HG03469 (cell line): Measurements from ENCODE around the gene TSPAN7.

Source experiments
- ATAC-seq: cut with Tn5 transposase; IDR thresholded peaks from one replicate; pipeline ENCODE4 v1.9.1; 2021; ENCODE audit warnings: mild to moderate bottlenecking, moderate library complexity, moderate number of reproducible peaks; ENCODE audit not compliant: unreplicated experiment

Gene TSPAN7

GRCh38 chrX:38643903-38644302 lies 82.6 kb downstream of the TSPAN7 start:
- ATAC-seq, result no peak

DNA sequence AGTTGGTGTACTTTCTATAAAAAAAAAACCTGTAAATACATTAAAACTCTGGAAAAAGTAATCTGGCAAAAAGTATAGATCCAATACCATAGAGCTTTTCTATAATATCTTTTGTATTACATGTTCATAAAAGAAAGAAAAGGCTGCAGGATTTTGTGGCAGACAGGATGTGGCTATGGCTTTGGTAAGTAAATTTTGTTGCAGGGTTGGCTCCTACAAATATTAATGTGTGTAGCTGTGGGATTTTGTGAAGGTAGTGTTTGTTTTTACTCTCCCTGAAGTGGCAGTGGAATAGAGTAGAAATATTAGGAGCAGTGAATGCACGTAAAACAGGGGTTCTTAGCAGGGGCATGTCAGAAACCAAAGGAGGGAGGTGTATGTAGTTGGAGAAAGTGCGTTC lies 84.8 kb downstream of the TSPAN7 start:
- ATAC-seq, result no peak

DNA sequence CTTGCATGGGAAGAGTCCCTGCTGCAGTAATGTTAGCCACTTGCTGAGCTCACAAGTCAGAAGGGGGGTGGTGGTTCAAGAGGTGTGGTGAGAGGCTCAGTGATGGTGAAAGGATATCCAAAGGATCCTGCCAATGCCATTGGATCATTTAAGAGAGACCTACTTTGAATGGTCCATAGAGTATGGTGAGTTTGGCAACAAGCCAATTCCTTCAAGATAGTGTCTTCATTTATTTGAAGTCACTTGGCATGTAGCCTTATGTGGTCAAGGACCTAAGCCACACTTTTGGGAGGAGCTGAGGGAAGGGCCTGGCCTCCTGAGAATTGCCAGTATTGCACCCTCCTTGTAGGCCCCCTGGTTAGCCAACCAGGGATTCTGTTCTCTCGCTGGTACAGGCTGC lies 87.9 kb downstream of the TSPAN7 start:
- ATAC-seq, result no peak

GRCh38 chrX:38649674-38650647 lies 88.6 kb downstream of the TSPAN7 start:
- ATAC-seq, result no peak

DNA sequence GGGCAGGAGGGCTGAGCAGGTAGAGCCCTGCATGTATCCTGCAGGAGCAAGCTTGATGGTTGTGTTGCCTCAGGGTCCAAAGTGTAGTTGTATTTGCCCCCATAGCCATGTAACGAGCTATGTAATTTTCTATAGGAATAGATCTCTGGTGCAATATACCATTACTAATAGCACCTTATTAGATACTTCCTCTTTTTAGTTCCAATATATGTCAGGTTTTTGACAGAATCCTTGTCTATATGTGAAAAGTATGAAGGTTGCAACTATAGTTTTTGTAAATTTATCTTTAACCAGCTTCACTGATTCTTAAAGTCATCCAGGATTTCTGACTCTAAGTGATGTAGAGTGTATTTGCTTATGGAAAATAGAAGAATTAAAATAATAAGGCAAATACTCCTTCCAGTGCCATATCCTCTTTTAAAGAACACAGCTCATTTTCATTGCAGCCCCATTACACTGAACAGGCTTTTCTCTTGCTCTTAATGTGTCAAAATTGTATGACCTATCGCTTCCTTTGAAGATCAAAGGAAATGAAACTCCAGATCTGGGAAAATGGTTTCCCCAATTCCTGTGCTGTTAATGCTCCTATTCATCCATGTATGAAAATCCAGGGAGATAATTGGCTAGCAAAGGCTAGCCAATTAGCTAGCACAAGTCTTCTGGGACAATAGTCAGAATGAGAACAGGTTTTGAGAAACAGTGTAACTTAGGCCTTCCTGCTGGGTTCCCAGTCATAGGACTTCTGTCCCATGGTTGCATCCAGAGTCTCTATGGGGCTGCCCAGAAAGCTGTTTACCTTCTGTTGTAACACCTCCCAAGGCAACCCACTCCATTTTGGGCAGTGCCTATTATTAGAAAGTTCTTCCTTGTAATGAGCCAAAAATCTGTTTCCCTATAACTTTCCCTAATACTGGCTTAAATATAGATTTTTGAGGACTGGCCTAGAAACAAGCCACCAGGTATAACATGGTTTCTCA lies 90.6 kb downstream of the TSPAN7 start:
- no peak for ATAC-seq

GRCh38 chrX:38652934-38653442 lies 91.6 kb downstream of the TSPAN7 start:
- ATAC-seq, result no peak

- ATAC-seq, result no peak
Observed at GRCh38 chrX:38654302-38654701, 93.0 kb downstream of the TSPAN7 start.

DNA sequence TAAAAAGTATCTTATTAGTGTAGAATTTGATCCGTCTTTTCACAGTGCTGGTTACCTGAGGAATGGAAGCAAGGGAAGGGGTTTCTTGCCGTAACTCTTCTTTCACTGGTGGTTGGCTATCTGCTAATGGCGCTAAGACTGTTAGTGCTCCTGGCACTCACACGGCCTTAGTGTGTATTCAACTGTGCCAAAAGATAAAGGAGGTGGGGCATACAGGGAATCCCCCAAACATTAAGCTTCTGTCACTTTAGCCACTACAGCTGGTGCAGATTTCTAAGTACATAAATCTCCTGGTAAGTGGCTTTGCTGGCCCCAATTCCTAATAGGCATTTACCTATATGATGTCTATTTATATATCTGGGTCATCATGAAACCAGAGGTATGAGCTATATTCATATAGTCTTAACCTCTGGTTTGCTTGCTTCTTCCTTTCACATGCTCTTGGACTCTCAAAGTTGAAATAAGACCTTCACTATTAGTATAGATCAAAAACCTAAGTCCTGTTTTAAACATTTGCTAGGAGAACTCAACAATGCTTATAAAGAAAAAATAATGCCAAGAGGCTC lies 95.1 kb downstream of the TSPAN7 start:
- no peak for ATAC-seq

GRCh38 chrX:38657562-38657961 lies 96.2 kb downstream of the TSPAN7 start:
- ATAC-seq, result no peak

GRCh38 chrX:38660395-38661102 lies 99.2 kb downstream of the TSPAN7 start:
- no peak for ATAC-seq

DNA sequence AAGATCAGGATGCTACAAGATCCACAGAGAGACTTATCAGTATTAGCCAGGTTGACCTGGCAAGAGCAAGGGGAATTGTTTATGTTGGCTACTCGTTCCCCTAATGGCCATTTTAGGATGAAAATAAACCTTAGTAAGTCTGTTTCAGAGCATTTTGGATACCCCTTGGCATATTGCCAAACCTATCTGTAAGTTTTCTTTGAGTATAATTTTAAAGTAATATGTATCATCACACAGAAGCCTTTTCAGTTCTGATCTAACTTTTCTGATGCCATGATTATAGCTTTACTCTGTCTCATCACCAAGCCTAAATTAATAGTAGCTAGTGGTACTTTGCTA lies 99.7 kb downstream of the TSPAN7 start:
- ATAC-seq, result no peak

DNA sequence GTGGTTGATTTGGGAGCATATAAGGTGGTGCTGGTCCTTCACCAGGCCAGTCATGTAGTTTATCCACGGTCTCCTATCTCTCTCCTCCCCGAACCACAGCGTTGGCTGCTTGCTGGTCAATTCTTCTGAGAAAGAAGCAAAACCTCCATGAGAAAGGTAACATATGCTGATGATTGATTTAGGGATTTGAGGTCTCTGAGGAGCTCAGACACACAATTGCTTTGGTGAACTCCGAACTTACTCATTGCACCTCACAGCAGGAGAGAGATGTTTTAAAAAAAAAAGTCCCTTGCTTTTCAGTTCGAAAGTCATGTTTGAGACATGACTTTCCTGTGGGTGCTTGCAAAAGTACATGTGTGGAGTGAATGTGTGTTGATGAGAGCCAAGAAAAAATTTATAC lies 100.2 kb downstream of the TSPAN7 start:
- ATAC-seq, result no peak

DNA sequence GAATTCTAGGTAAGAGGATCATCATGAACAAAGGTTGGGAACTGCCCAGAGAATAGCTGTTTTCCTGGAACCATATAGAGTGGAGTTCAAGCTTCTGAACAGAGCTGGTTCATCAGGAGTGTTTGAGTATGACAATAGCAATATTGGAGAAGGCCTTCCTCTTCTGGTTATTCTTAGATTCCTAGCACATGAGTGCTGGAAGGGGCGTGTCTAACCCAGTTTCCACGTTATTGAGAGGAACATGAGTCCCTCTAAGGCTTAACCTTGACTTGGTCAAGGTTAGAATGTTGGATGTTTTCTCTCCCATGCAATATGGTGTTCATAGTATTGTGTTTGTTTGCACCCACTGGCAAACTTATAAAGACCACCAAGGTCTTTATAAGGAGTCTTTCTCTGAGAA lies 101.3 kb downstream of the TSPAN7 start:
- ATAC-seq, result no peak

GRCh38 chrX:38664285-38664684 lies 102.9 kb downstream of the TSPAN7 start:
- ATAC-seq, result no peak

DNA sequence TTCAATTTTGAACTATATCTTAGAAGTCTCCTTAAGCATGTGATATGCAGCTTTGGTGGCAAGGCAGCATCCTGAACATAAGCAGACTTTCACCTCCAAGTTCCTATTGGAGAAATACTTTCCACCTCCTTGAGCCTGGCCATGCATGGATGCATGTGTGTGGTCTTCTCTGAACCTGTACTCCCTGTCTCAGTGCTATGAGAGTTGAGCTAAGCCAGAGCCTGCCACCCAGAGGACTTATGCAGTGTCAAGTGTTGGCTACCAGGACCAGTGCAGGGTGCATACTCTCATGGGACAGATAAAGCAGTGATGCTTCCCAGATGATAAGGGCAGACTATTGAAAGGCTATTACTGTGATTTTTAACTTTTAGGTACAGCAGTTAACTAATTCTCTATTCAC lies 105.6 kb downstream of the TSPAN7 start:
- no peak for ATAC-seq

DNA sequence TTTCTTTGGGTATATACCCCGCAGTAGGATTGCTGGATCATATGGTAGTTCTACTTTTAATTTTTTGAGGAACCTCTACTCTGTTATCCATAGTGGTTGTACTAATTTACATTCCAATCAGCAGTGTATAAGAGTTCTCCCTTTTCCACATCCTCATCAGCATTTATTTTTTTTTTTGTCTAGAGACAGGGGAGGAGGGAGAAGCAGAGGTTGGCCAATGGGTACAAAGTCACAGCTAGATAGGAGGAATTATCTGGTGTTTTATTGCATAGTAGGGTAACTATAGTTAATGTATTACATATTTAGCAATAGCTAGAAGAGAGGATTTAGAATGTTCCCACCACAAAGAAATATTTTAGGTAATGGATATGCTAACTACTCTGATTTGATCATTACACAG lies 107.4 kb downstream of the TSPAN7 start:
- no peak for ATAC-seq

DNA sequence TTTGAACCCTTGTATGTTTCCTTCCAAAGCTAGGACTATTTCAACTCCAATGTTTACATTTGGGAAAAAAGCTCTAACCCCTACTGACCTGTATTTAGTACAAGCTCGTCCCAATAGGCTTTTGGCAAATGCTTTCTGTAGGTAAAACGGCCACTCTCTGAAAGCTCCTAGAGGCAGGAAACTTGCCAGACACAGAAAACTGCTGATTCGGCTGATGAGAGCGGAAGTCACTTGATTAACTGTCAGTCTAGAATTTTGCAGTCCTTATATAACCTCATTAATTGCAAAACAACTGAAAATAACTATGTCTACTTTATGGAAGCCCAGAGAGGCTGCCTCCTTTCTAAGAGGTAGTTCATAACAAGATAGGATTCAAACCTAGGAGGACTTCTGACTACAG lies 108.1 kb downstream of the TSPAN7 start:
- no peak for ATAC-seq

GRCh38 chrX:38672646-38673045 lies 111.3 kb downstream of the TSPAN7 start:
- no peak for ATAC-seq

DNA sequence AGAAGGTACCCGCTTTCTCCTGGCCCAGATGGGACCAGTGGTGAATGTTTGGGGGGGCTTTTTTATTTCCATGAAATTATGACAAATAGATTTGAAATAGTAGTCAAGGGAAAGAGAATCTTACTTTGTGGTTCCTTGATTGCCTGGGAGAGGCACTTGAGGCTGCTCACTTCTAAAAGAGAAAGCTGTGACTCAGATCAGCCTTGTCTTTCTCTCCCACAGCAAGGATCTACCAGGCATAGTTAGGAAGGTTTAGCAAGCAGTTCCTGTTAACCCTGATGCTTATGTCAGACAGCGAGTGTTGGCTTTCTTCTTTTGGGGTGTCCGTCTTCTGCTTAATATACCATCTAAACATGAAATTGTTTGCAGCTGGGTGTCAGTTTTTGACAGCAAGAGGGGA lies 114.5 kb downstream of the TSPAN7 start:
- ATAC-seq, result no peak

DNA sequence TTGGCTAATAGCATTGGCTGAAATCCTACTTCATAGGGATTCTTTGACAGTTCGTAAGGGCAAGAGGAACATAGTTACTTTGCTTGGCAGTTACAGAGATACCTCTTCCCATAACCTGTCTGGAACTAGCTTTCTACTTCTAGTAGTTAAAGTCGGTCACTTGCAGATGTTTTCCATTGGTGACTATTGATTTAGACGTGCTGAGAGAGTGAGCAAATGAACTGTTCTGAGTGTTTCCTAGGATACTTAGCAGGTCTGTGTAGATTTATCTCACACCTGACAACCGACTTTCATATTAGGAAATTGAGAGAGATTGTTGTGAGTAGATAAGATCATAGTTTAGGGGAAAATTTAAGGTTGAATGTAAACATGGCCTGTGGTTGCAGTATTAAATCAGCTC lies 116.8 kb downstream of the TSPAN7 start:
- ATAC-seq, result no peak

DNA sequence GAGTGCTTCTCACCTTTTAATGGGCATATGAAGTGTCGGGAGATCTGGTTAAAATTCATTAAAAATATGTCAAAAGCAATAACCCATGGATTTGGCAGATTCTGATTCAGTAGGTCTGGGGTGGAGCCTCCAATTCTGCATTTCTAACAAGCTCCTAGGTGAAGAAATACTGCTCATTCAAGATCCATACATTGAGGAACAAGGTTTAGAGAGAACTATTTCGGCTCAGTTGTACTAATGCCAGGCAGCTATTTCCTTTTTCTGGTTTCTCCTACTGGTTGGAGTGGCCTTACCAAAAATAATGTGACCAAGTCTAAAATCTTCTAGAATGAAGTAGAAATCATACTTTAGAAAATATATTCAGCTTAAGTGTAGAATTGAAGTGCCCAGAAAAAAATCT lies 117.5 kb downstream of the TSPAN7 start:
- no peak for ATAC-seq
